Measurements from ENCODE around the gene GPSM3. TPM values are rescaled to one million over a fixed set of nuclear protein-coding genes. Genes with fewer than 3 reads are reported as not detected.

GPSM3 gene
- total and polyA plus RNA-seq, 2 of the 13 experiments (the other 11 are each of a cell fraction or from before 2014, with no cell fraction given), result 0.18 to 6.2 TPM

DNA sequence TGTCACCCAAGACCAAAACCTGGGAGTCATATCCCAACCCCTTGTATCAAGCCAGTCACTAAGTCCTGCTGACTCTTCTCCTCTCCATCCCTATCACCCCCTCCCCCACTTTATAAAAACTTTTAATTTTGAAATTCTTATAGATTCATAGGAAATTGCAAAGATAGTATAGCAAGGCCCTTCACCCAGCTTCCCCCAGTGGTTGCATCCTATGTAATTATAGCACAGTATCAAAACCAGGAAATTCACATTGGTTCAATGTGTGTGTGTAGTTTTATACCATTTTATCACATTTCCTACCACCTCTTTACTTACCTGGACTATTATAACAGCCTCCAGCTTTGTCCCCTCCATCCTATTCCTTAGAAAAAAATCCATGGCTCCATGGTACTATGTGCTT, 34.4 kb downstream of the GPSM3 start:
- Histone ChIP-seq H3K79me2 (ENCODE audit: insufficient read depth, low read length) (peaks cover 17% of the 10 kb centered on the region), H3K27me3 (ENCODE audit: control insufficient read depth in 1 of 2, insufficient read depth in 2 of 2, low read length in 2 of 2) (no peaks in the 10 kb centered on the region; a peak in 1 of 5 replicates), H3K9ac (ENCODE audit: insufficient read depth, low read depth, low read length) (no peak overlapping the region), H3K4me2 (ENCODE audit: low read depth, low read length) (no peak overlapping the region), H3K27ac (ENCODE audit: extremely low read length, insufficient read depth, low read length) (no peak overlapping the region), H3K9me3 (ENCODE audit: low read length) (no peaks in the 10 kb centered on the region), H3K4me3 (replicated peaks in 1 of 3; ENCODE audit: insufficient read depth in 1 of 3, low read depth in 2 of 3, low read length in 3 of 3) (no peak overlapping the region), H4K20me1 (ENCODE audit: insufficient read depth, low read length) (no peaks in the 10 kb centered on the region), H3K36me3 (replicated peaks in 1 of 2; ENCODE audit: control insufficient read depth in 1 of 2, insufficient read depth in 2 of 2, low read length in 2 of 2) (peaks cover 21 to 39% of the 10 kb centered on the region in 2 experiments), H2AFZ (ENCODE audit: low read length) (no peak overlapping the region), H3K4me1 (ENCODE audit: insufficient read depth, low read length) (peaks cover 18% of the 10 kb centered on the region)
- ATAC-seq (no peak), DNase-seq (ENCODE audit: low spot score) (no peak), FAIRE-seq (no peak)
- no TSS peak for BruUV-seq (replicated peaks)
- TF ChIP-seq MEF2D (CRISPR knock-in tag; IDR thresholded peaks at IDR 0.05) (no peak), ATM (IDR thresholded peaks at IDR 0.05; ENCODE audit: borderline replicate concordance) (no peak), NFE2 (CRISPR knock-in tag; IDR thresholded peaks at IDR 0.05) (no peak), TFDP1 (CRISPR knock-in tag; IDR thresholded peaks at IDR 0.05; ENCODE audit: borderline replicate concordance) (no peak), FOXC1 (CRISPR knock-in tag; IDR thresholded peaks at IDR 0.05; ENCODE audit: borderline replicate concordance) (no peak), RFX5 (IDR thresholded peaks at IDR 0.05; ENCODE audit: low read depth, low read length) (no peak), MXI1 (IDR thresholded peaks at IDR 0.05; ENCODE audit: borderline replicate concordance, low read depth, low read length) (no peak)
- TF ChIP-seq, protein P1, sequence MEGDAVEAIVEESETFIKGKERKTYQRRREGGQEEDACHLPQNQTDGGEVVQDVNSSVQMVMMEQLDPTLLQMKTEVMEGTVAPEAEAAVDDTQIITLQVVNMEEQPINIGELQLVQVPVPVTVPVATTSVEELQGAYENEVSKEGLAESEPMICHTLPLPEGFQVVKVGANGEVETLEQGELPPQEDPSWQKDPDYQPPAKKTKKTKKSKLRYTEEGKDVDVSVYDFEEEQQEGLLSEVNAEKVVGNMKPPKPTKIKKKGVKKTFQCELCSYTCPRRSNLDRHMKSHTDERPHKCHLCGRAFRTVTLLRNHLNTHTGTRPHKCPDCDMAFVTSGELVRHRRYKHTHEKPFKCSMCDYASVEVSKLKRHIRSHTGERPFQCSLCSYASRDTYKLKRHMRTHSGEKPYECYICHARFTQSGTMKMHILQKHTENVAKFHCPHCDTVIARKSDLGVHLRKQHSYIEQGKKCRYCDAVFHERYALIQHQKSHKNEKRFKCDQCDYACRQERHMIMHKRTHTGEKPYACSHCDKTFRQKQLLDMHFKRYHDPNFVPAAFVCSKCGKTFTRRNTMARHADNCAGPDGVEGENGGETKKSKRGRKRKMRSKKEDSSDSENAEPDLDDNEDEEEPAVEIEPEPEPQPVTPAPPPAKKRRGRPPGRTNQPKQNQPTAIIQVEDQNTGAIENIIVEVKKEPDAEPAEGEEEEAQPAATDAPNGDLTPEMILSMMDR (CRISPR knock-in tag; IDR thresholded peaks at IDR 0.05), result no peak
- POLR2A ChIA-PET, result interaction anchor here (1.9 kb wide), 1 partner anchor 19 kb away, joined by 6 read pairs; no protein-coding TSS in a partner anchor
- CTCF ChIA-PET (ENCODE audit: low intra/inter-chr PET ratio, low total read pairs), result no interaction called here
- intact Hi-C loops (cut with micrococcal nuclease; ENCODE audit: unreplicated experiment), result no loop called here
- in situ Hi-C loops (cut with HindIII; ENCODE audit: extremely low pct_ligation_motif_present, low pct_unique_long_range_greater_than_20kb), result no loop called here
